Kidney glomerular epithelial cell (primary cell): Measurements from ENCODE around the gene SDC4.
A peak's percentile ranks its signal among the peaks of the same experiment; 100 is the strongest.

ENCODE experiments used
- DNase-seq: peaks from one replicate; lab custom pipeline; 2025; lab: John Stamatoyannopoulos, UW

Gene SDC4

DNA sequence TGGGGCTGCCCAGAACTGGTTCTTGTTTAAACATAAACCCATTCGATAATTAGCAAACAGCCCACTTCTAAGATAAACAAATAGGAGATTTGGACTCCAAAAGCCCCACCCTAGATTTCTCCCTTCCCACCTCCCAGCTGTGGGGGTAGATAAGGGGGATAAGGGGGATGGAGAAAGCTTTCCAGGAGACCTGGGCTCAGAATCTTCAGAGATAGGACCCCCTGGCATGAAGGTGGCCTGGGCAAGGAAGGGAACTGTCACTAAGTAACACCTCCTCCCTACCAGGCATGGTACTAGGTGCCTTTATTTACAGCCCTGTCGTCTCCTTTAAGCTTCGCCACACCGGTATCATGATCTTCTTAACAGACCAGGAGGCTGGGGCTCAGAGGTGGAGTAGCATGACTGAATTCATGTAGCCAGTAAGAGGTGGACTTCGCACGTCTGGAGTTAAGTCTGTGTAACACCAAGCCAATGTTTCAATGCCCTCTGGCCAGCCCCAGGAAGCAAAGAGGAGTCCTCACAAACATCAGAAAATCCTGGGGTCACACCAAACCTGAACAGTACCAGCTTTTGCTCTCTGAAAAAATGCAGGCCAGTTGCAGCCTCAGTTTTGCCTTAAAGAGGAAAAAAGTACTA lies 4.6 kb downstream of the SDC4 start:
- DNase-seq: peak; percentile 44

DNA sequence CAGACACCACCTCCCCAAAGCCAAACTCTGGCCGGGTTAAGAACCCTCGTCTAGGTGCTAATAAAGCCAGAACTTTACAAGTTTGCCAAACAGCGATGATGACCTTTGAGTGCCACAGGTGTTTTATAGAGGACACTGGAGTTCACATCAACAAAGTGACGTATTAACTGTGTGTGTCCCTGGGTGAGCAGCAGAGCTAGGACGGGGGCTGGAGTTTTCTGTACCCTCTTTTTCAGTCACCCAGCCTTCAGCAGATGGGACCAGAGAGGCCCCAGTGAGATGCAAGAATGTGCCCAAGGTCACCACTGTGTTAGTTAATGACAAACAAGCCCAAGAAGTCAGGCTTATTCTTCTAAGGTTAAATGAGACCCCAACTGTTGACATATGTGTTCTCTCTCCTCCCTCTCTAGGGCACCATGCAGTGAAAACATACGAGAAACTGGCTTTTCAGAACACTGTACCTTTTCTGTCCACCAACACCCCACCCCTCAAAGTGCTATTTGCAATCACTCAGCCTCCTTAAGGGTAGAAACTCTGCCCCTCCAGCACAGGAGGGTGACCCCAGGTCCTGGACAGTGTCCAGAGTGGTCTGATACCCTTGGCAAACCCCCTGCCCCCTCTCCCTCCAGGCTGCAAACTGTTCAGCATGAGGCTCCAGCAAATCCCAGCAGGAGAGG lies 5.2 kb downstream of the SDC4 start:
- no peak for DNase-seq

DNA sequence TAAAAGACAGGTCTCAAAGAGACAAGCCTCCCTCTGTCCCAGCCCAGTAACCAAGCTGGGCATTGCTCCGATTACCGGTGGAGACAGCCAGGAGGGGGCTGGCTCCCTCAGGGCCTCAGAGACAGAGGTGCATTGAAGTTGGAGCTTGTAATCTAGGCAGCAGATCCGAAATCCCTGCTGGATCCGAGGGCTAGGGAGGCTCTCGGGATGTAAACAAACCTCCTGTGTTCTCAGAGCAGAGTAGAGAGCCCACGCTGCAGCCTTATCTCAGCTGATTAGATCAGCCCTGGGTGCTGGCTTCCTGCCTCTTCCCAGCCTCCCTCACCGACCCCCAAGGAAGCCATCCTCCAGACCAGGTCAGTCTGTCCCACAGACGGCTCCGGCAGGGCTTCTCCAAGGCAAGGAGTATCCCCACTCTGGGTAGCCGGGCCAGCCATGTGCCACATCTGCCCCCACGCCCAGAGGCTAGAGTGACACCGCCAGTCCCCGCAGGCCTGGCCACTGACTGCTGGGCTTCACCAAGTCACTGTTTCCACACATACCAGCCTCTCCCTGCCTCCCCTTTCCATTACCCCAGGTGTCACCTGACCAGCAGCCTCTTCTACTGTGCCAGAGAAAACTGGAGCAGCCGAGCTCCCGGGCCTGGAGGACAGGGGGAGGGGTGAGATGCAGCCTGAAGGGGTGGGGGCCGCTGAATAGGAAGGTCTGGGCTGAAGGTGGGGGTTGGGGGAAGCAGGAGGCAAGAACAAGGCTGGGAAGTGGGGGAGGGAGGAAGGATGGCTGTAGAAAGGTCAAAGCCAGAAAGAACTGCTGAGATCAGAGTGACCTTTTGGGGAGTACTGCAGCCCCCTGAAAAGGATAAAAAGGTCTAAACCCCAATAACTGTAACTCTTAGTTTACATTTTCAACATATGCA lies 6.0 kb downstream of the SDC4 start:
- peak; percentile 45 for DNase-seq

DNA sequence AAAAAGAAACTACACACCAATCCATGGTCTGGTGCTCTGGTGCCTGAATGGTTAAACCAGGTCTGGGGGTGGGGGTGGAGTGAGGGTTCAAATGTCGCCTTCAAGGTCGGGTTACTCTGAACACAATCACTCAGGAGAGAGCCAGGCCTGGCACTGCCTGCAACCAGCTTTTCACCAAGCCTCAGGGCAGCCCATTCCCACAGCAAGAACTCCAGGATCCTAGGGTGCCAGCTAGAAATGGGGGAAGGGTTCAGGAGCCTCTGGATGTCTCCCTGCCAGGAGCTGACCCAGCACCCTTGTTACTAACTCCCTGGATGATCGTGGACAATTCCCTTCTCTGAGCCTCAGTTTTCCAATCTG lies 6.7 kb downstream of the SDC4 start:
- DNase-seq: no peak

DNA sequence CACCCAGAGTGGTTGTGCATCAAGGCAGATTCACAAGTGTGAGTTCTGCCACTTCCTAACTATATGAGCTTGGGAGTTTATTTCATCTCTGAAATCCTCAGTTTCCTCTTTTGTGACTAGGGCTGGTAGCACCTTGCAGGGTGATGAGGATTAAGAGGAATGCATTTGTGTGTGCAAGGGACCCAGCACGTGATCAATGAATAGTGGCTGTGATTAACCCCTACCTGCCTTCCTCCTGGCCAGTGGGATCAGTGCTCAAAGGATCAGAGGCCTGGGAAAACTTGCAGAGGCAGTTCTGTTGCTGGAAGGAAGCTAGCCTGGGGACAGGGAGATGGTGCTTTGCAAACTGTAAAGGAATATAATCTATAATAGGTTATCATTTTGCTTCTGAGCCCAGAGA lies 7.3 kb downstream of the SDC4 start:
- DNase-seq: no peak

DNA sequence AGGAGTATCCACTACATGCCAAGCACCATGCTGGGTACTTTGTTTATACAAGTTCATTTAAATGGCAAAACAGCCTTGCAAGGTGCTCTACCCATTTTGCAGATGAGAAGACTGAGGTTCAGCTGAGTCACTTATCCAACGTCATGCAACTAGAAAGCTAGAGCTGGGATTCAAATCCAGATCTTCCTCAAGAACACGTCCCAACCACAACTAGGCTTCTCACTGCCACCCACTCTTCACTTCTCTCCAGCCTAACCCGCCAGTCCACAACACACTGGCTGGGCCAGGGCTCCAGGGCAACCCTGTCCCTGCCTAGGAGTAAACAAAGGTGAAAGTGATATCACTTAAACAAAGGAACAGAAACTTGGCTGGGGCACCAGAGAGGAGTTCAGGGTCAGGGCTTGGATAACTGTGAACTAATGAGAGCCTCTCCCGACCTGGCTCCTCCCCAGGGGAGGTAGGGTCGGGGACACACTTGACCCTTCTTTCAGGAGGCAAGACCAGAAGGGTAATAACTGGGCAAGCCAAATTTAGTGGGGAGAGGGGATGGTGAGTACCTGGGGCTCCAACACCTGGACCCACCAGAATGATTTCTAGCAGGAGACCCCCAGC lies 7.9 kb downstream of the SDC4 start:
- DNase-seq: no peak

DNA sequence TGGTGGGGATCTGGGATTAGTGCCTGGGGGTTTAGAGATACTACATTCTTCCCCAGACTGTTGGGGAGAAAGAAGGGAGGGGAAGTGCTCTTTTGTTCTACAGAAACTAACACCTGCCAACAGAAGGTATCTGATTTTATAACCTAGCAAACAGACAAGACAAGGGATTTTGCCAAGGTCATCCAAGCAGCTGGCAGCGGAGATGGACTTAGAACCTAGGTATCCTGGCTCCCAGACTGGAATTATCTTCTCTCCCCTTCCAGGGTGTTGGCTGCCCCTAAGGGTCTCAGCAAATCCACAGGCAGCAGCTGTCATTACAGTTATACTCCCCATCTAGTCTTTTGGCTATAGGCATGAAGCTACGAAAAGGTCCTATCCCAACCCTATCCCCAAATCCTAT lies 8.4 kb downstream of the SDC4 start:
- no peak for DNase-seq

DNA sequence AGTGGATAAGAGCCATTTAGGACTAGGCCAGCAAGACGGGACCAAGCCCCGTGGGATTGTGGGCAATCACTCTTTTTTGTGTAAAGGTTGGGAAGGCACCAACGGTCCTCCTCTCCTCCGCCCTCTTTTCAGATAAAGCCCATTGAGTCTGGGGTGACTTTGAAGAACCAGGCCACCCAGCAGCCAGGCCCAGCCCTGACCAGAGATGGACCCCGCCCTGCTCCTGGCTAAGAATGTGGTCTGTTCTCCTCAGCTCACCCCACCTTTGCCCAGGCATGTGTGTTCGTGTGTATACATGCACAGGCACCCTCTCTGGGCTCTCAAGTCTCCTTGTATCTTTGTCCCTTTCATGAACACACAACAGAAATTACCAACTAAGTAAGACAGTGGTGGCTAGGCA lies 9.1 kb downstream of the SDC4 start:
- no peak for DNase-seq

DNA sequence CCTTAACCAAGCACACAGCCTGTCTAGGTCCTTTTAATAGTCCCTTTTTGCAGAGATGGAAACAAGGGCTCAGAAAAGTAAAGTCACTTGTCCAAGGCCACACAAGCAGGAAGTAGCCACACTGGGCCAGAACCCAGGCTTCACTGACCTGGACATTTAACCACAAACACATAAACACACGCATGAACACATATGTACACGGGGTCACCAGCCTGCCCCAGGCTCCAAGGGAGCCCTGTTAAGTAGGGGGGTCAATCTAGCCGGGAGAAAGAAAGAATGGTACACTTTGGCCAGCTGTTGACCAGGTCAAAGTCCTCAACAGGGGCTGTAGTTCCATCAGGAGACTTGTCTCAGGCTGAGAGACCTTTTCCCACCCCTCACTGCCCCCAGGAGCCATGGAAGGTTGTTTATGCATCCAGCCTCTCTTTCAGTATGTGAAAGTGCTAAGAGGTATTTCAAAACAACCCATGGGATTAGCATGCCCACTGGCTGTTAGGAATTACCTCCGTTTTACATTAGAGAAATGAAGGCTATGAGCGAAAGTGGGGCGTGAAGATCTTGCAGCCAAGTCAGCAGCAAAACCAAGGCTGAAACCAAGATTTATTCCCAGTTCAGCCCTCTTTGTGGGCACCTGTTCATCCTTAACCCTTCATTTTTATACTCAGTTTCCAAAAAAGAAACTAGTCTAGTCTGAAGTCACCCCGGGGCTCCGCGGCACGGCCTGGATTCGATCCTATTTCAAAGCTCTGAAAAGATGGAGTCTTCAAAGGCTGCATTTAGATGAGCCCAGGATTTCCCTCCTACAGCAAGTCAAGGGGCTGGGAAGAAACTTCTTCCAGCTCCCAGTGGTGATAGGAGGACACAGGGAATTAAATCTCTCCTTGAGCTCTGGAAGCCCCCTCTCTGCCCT lies 9.8 kb downstream of the SDC4 start:
- no peak for DNase-seq

DNA sequence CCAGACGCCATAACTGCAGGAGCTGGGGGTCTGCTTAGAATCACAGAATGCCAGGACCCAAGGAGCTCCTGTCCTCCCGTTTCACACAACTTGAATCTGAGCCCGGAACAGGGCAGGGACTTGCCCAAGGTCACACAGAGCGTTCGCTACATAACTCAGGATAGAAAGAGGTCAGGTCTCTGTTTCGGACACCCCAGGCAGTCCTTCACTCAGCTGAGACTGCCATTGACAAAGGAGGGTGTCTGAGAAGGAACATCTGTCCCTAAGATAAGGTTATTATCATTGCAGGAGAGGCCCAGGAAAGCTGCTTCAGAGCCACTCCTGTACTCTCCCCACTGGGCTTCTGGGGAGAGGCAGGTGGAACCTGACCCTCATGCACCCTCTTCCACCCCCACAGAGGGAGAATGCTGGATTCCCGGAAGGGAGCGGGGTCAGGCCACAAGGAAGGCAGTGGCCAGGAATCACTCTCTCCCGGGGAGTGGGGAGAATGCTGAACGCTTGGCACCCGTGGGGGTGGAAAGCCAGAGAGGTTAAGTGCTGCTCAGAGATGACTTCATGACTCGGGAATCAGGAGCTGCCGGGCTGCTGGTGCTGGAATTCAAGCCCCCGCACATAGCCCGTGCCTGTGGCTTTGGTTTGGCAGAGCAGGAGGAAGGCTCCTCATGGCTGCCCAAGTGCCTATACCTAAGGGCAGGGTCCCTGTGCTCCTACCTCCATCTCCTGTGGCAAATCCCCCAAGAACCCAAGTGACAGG lies 10.7 kb downstream of the SDC4 start:
- peak; percentile 94 for DNase-seq

DNA sequence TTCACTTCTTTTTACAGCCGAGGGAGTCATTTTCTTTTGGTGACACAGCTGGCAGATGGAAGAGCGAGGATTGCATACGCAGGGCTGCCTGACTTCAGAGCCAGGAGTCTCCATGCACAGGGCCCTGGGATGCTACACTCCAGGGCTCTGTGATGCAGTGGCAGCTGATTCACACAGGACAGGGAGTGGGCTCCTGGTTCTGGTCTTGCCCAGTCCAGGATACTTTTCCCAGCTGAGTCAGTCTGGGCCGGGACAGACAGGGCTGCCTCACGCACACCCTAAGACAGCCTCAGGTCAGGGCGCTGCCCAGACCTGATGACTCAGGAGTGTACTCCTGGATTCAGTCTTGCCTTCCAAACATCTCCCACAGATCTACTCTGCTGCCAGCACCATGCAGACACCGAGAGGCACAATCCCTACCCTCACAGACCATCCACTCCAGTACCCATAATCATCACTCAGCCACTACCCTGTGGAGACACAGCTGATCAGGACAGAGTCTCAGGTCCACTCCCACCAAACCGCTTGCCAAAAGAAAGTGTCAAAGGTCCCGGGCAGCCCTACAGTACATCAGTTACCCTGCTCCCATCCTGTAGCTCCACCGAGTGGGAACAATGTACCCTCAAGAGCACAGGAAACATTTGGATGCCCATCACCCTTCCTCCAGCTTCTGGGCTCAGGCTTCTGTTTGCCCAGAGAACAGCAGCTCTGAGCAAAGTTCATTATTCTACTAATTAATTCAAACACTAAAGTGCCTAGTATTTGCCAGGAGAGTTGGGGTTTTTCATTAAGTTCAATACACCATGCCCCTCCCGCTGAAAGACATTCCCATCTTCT lies 11.5 kb downstream of the SDC4 start:
- peak; percentile 89 for DNase-seq

DNA sequence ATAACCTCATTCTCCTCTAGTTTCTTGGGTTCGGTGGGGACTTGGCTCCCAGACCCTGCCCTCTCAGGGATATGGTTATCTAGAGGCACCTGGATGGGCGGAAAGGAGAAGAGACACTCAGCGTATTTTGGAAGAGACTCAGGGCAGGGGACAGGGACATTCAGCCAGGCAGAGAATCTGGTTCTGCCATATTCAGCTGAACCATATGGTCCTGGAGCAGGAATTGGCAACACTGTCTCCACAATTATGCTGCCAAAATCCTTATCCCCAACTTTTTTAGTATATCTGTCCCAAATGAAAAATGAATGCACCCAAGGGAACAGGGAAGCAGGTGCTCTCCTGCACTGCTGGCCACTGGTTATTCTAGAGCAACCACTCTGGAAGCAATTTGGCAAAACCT lies 17.7 kb downstream of the SDC4 start:
- no peak for DNase-seq

DNA sequence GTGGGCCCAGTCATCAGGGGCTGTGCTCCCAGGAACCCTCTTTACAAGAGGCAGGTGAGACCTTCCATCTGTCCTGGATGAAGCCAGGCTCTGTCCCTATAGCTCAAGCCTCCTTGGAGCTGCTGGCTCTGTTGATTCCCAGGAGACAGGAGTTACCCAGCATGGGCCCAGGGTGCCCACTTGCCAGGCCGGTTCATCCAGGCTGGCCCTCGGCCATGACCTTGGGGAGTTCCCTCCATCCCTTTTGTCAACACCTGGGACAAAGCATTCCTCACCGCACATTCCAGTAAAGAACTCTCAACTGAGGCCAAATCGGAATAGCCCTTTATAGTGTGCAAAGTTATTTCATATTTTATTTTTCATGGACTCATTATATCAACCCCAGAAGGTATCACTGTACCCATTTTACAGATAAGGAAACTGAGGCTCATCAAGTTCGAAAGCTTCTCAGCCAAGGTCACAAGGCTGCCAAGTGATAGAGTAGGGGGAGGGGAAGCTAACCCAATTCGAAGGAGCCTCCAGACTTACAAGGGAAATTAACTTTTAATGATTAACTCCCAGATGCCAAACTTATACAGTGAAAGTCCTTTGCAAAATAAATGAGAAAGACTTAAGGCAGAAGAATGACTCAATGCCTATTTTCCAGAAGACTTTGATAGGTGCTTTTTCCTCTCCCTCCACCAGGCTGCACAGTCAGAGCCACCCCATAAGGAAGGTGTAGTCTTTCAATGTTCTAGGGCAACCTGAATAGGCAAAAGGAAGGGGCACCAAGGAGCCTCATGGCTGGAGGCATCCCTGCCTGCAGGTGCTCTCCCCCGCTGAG lies 18.5 kb downstream of the SDC4 start:
- no peak for DNase-seq

DNA sequence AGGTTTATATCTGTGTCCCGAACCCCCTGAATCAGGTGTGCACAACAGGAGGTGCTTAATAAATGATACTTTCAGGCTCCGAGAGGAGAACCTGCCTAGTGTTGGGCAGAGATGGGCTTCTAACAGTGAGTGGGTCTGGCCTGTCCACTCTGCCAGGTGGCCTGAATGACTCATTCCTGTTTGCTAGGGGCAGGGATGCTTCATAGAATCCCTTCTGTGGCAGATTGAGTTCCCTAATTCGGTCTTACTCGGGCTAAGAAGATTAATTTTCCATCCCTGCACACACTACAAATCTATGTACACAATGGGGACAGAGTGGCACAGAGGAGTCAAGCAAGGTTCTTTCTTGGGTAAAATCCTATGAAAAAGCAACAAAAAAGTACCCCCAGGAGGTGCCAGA lies 19.8 kb downstream of the SDC4 start:
- no peak for DNase-seq

DNA sequence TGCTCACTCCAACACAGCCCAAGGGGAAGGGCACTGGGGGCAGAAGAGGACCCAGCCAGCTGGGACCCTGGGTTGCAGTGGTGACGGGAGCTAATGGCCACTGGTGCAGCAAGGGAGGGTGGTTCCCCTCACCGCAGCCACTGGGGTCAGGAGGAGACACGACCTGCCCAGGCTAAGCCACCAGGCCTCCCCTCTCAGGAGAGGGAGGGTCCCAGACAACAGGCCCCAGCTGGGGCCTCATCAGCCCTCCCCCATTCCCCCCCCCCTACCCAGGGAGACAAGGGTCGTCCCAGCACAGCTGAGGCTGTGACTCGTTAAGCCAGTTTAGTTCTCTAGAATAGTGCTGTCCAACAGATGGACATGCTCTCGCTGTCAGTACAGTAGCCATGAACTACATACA lies 22.9 kb downstream of the SDC4 start:
- no peak for DNase-seq

DNA sequence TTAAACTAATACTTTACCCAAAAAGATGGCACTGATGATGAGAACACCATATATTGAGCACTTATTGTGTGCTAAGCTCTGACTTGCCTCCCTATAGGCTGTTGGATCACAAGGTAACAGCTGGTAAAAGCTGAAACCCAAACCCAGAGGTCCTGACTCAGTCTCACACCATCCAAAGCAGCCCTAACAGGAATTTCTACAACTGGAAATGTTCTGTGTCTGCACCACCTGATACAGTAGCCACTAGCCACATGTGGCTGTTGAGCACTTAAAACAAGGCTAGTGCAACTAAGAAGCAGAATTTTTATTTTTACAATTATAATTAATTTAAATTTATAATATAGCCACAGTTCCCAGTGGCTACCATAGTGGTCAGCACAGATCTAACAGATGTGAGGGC lies 24.5 kb downstream of the SDC4 start:
- DNase-seq: peak; percentile 32

DNA sequence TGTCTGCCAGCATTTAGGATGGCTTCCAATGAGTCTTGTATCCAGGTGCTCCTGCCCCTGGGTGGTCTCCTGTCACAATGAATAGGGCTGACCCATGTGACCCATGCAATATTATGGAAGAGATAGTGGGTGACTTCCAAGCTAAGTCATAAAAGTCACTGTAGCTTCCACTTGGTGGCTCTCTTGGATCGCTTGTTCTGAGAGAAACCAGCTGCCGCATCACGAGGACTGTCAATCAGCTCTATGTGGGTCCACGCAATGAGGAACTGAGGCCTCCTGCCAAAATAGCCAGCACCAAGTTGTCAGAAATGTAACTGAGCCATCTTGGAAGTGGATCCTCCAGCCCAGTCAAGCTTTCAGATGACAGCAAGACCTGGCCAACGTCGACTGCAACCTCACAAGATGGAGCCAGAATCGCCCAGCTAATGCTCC lies 25.3 kb downstream of the SDC4 start:
- no peak for DNase-seq

DNA sequence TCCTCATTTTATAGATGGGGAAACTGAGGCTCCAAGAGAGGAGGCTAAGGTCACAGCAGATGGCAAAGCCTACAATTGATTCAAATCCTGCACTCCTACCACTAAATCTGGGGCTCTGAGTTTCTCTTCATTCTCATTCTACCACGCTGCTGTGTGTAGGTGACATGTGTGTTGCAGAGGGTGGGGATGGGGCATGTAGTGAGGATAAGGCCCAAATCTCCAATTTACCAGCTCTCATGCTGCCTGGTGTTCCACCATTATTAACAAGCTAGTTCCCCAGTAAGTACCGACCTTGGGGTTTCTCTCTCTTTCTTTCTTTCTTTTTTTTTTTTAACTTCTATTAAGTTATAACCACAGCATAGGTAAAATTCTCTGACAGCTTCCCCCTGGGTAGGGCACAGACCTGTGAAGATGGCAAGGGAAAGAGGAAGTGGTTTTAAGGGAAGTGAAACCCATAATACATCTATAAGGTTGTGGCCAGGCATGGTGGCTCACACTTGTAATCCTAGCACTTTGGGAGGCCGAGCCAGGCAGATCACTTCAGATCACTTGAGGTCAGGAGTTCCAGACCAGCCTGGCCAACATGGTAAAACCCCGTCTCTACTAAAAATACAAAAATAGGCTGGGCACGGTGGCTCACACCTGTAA lies 27.2 kb downstream of the SDC4 start:
- DNase-seq: no peak

DNA sequence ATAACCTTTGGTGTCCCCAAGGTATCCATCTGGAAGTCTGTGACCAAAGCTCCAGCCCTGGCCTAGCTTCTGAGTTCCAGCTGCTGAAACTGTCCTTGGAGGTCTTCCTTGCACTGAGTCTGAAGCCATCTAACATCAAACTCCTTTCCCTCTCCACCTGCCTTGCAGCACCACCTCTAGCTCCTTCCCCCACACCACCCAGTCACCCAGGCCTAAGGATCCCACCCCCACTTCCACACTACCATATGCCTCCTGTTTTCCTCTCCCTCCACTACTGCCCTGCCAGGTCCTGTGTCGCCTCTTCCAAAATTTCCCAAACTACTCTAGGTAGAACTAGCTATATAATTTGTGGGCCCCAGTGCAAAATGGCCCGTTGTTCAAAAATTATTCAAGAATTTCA lies 29.3 kb downstream of the SDC4 start:
- DNase-seq: no peak
